HEK293 (cell line): ENCODE measurements around the gene ECE1.

Source experiments
- EGR2 ChIP-seq: fragments of 450-650 bp; formaldehyde crosslinking; IDR thresholded peaks from 2 replicates; pipeline ENCODE4 v1.5.1; 2016; ENCODE audit warnings: low read depth, missing biosample characterization, missing genetic modification characterization
- HOXC10 ChIP-seq: sonication (generic); formaldehyde crosslinking; IDR thresholded peaks from 2 replicates; pipeline ENCODE4 v1.8.1; 2023; ENCODE audit warnings: mild to moderate bottlenecking, missing genetic modification reagents
- RBAK ChIP-seq: fragments of 450-650 bp; formaldehyde crosslinking; IDR thresholded peaks from 2 replicates; pipeline ENCODE4 v1.5.1; 2016; ENCODE audit warnings: missing biosample characterization, missing genetic modification characterization
- SCRT2 ChIP-seq: fragments of 450-650 bp; formaldehyde crosslinking; IDR thresholded peaks from 2 replicates; pipeline ENCODE4 v1.5.1; 2016; ENCODE audit warnings: missing biosample characterization, missing genetic modification characterization
- SP3 ChIP-seq: fragments of 450-650 bp; formaldehyde crosslinking; IDR thresholded peaks from 2 replicates; pipeline ENCODE4 v1.5.1; 2016; ENCODE audit warnings: missing biosample characterization, missing genetic modification characterization
- ZBTB17 ChIP-seq: fragments of 450-650 bp; formaldehyde crosslinking; IDR thresholded peaks from 2 replicates; pipeline ENCODE4 v1.5.1; 2016; ENCODE audit warnings: missing biosample characterization, missing genetic modification characterization
- ZFP41 ChIP-seq: fragments of 450-650 bp; formaldehyde crosslinking; IDR thresholded peaks from 2 replicates; pipeline ENCODE4 v1.5.1; 2016; ENCODE audit warnings: missing biosample characterization, missing genetic modification characterization, borderline replicate concordance
- ZNF132 ChIP-seq: fragments of 450-650 bp; formaldehyde crosslinking; IDR thresholded peaks from 2 replicates; pipeline ENCODE4 v1.5.1; 2017; ENCODE audit warnings: missing biosample characterization, missing genetic modification characterization, borderline replicate concordance
- ZNF138 ChIP-seq: fragments of 450-650 bp; formaldehyde crosslinking; IDR thresholded peaks from 2 replicates; pipeline ENCODE4 v1.5.1; 2016; ENCODE audit warnings: missing biosample characterization, missing genetic modification characterization, borderline replicate concordance
- ZNF146 ChIP-seq: fragments of 450-650 bp; formaldehyde crosslinking; IDR thresholded peaks from 2 replicates; pipeline ENCODE4 v1.5.1; 2016; ENCODE audit warnings: missing biosample characterization, missing genetic modification characterization
- ZNF155 ChIP-seq: fragments of 450-650 bp; formaldehyde crosslinking; IDR thresholded peaks from 2 replicates; pipeline ENCODE4 v1.5.1; 2016; ENCODE audit warnings: missing biosample characterization, missing genetic modification characterization
- ZNF24 ChIP-seq: fragments of 450-650 bp; formaldehyde crosslinking; IDR thresholded peaks from 2 replicates; pipeline ENCODE4 v1.5.1; 2016; ENCODE audit warnings: missing biosample characterization, missing genetic modification characterization
- ZNF266 ChIP-seq: fragments of 450-650 bp; formaldehyde crosslinking; IDR thresholded peaks from 2 replicates; pipeline ENCODE4 v1.5.1; 2016; ENCODE audit warnings: missing biosample characterization, missing genetic modification characterization, low read depth
- ZNF292 ChIP-seq: fragments of 450-650 bp; formaldehyde crosslinking; IDR thresholded peaks from 2 replicates; pipeline ENCODE4 v1.5.1; 2016; ENCODE audit warnings: low read depth, missing biosample characterization, missing genetic modification characterization, borderline replicate concordance
- ZNF394 ChIP-seq: fragments of 450-650 bp; formaldehyde crosslinking; IDR thresholded peaks from 2 replicates; pipeline ENCODE4 v1.5.1; 2016; ENCODE audit warnings: missing biosample characterization, missing genetic modification characterization, mild to moderate bottlenecking, moderate library complexity, borderline replicate concordance
- ZNF521 ChIP-seq: fragments of 450-650 bp; formaldehyde crosslinking; IDR thresholded peaks from 2 replicates; pipeline ENCODE4 v1.5.1; 2017; ENCODE audit warnings: missing biosample characterization, mild to moderate bottlenecking, missing genetic modification characterization
- ZNF560 ChIP-seq: fragments of 450-650 bp; formaldehyde crosslinking; IDR thresholded peaks from 2 replicates; pipeline ENCODE4 v1.5.1; 2017; ENCODE audit warnings: missing biosample characterization, missing genetic modification characterization, borderline replicate concordance
- ZNF571 ChIP-seq: fragments of 450-650 bp; formaldehyde crosslinking; IDR thresholded peaks from 2 replicates; pipeline ENCODE4 v1.5.0; 2017; ENCODE audit warnings: missing biosample characterization, missing genetic modification characterization
- ZNF600 ChIP-seq: fragments of 450-650 bp; formaldehyde crosslinking; IDR thresholded peaks from 2 replicates; pipeline ENCODE4 v1.5.1; 2016; ENCODE audit warnings: missing biosample characterization, missing genetic modification characterization
- ZNF707 ChIP-seq: fragments of 450-650 bp; formaldehyde crosslinking; IDR thresholded peaks from 2 replicates; pipeline ENCODE4 v1.5.1; 2016; ENCODE audit warnings: missing biosample characterization, missing genetic modification characterization
- ZNF768 ChIP-seq: fragments of 450-650 bp; formaldehyde crosslinking; IDR thresholded peaks from 2 replicates; pipeline ENCODE4 v1.5.1; 2018; ENCODE audit warnings: missing biosample characterization, mild to moderate bottlenecking, missing genetic modification characterization
- ZNF777 ChIP-seq: fragments of 450-650 bp; formaldehyde crosslinking; IDR thresholded peaks from 2 replicates; pipeline ENCODE4 v1.5.1; 2017; ENCODE audit warnings: missing biosample characterization, missing genetic modification characterization, borderline replicate concordance
- ZNF792 ChIP-seq: fragments of 450-650 bp; formaldehyde crosslinking; IDR thresholded peaks from 2 replicates; pipeline ENCODE4 v1.5.1; 2016; ENCODE audit warnings: missing biosample characterization, missing genetic modification characterization
- ZNF837 ChIP-seq: fragments of 450-650 bp; formaldehyde crosslinking; IDR thresholded peaks from 2 replicates; pipeline ENCODE4 v1.5.1; 2016; ENCODE audit warnings: missing biosample characterization, missing genetic modification characterization
- TF ChIP-seq, protein P1 (sequence below): fragments of 450-650 bp; formaldehyde crosslinking; conservative IDR thresholded peaks from 2 replicates; pipeline ENCODE4 v1.5.1; 2016; ENCODE audit warnings: low read depth, missing biosample characterization, missing genetic modification characterization
- TF ChIP-seq, protein P2 (sequence below): fragments of 450-650 bp; formaldehyde crosslinking; conservative IDR thresholded peaks from 2 replicates; pipeline ENCODE4 v1.5.1; 2016; ENCODE audit warnings: low read depth, missing biosample characterization, missing genetic modification characterization
- TF ChIP-seq, protein P3 (sequence below): fragments of 450-650 bp; formaldehyde crosslinking; IDR thresholded peaks from 2 replicates; pipeline ENCODE4 v1.5.1; 2016; ENCODE audit warnings: missing biosample characterization, missing genetic modification characterization, borderline replicate concordance

Gene ECE1

GRCh38 chr1:21255284-21255942 lies 34.9 kb downstream of the ECE1 start (continued):
- TF ChIP-seq, protein P1, sequence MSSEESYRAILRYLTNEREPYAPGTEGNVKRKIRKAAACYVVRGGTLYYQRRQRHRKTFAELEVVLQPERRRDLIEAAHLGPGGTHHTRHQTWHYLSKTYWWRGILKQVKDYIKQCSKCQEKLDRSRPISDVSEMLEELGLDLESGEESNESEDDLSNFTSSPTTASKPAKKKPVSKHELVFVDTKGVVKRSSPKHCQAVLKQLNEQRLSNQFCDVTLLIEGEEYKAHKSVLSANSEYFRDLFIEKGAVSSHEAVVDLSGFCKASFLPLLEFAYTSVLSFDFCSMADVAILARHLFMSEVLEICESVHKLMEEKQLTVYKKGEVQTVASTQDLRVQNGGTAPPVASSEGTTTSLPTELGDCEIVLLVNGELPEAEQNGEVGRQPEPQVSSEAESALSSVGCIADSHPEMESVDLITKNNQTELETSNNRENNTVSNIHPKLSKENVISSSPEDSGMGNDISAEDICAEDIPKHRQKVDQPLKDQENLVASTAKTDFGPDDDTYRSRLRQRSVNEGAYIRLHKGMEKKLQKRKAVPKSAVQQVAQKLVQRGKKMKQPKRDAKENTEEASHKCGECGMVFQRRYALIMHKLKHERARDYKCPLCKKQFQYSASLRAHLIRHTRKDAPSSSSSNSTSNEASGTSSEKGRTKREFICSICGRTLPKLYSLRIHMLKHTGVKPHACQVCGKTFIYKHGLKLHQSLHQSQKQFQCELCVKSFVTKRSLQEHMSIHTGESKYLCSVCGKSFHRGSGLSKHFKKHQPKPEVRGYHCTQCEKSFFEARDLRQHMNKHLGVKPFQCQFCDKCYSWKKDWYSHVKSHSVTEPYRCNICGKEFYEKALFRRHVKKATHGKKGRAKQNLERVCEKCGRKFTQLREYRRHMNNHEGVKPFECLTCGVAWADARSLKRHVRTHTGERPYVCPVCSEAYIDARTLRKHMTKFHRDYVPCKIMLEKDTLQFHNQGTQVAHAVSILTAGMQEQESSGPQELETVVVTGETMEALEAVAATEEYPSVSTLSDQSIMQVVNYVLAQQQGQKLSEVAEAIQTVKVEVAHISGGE (tag by site-specific recombination) = no peak
- TF ChIP-seq ZFP41 (tag by site-specific recombination) (no peak), ZNF138 (tag by site-specific recombination) (no peak), ZNF146 (tag by site-specific recombination) (no peak), RBAK (no peak), ZNF560 (tag by site-specific recombination) (no peak), ZNF707 (tag by site-specific recombination) (no peak), HOXC10 (no peak), ZNF266 (no peak), ZNF292 (no peak), ZNF777 (tag by site-specific recombination) (no peak), ZNF394 (tag by site-specific recombination) (peak; percentile 47; the same call in 1 of the 2 replicates), SP3 (tag by site-specific recombination) (no peak), EGR2 (tag by site-specific recombination) (no peak), ZBTB17 (tag by site-specific recombination) (0 out of 2 replicates have a peak, but pooled peaks have one; percentile 15), ZNF24 (no peak), ZNF837 (tag by site-specific recombination) (no peak), ZNF768 (no peak), ZNF132 (tag by site-specific recombination) (no peak), SCRT2 (tag by site-specific recombination) (peak; percentile 42; the same call in 1 of the 2 replicates), ZNF155 (tag by site-specific recombination) (no peak), ZNF792 (no peak), ZNF521 (tag by site-specific recombination) (no peak), ZNF600 (tag by site-specific recombination) (peak; percentile 63), ZNF571 (tag by site-specific recombination) (no peak)
- TF ChIP-seq, protein P2, sequence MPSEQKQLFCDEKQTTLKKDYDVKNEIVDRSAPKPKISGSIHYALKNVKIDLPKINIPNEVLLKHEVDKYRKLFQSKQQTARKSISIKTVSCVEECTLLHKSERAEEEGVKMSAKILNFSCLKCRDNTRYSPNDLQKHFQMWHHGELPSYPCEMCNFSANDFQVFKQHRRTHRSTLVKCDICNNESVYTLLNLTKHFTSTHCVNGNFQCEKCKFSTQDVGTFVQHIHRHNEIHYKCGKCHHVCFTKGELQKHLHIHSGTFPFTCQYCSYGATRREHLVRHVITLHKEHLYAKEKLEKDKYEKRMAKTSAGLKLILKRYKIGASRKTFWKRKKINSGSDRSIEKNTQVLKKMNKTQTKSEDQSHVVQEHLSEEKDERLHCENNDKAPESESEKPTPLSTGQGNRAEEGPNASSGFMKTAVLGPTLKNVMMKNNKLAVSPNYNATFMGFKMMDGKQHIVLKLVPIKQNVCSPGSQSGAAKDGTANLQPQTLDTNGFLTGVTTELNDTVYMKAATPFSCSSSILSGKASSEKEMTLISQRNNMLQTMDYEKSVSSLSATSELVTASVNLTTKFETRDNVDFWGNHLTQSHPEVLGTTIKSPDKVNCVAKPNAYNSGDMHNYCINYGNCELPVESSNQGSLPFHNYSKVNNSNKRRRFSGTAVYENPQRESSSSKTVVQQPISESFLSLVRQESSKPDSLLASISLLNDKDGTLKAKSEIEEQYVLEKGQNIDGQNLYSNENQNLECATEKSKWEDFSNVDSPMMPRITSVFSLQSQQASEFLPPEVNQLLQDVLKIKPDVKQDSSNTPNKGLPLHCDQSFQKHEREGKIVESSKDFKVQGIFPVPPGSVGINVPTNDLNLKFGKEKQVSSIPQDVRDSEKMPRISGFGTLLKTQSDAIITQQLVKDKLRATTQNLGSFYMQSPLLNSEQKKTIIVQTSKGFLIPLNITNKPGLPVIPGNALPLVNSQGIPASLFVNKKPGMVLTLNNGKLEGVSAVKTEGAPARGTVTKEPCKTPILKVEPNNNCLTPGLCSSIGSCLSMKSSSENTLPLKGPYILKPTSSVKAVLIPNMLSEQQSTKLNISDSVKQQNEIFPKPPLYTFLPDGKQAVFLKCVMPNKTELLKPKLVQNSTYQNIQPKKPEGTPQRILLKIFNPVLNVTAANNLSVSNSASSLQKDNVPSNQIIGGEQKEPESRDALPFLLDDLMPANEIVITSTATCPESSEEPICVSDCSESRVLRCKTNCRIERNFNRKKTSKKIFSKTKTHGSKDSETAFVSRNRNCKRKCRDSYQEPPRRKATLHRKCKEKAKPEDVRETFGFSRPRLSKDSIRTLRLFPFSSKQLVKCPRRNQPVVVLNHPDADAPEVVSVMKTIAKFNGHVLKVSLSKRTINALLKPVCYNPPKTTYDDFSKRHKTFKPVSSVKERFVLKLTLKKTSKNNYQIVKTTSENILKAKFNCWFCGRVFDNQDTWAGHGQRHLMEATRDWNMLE (tag by site-specific recombination) = no peak
- TF ChIP-seq, protein P3, sequence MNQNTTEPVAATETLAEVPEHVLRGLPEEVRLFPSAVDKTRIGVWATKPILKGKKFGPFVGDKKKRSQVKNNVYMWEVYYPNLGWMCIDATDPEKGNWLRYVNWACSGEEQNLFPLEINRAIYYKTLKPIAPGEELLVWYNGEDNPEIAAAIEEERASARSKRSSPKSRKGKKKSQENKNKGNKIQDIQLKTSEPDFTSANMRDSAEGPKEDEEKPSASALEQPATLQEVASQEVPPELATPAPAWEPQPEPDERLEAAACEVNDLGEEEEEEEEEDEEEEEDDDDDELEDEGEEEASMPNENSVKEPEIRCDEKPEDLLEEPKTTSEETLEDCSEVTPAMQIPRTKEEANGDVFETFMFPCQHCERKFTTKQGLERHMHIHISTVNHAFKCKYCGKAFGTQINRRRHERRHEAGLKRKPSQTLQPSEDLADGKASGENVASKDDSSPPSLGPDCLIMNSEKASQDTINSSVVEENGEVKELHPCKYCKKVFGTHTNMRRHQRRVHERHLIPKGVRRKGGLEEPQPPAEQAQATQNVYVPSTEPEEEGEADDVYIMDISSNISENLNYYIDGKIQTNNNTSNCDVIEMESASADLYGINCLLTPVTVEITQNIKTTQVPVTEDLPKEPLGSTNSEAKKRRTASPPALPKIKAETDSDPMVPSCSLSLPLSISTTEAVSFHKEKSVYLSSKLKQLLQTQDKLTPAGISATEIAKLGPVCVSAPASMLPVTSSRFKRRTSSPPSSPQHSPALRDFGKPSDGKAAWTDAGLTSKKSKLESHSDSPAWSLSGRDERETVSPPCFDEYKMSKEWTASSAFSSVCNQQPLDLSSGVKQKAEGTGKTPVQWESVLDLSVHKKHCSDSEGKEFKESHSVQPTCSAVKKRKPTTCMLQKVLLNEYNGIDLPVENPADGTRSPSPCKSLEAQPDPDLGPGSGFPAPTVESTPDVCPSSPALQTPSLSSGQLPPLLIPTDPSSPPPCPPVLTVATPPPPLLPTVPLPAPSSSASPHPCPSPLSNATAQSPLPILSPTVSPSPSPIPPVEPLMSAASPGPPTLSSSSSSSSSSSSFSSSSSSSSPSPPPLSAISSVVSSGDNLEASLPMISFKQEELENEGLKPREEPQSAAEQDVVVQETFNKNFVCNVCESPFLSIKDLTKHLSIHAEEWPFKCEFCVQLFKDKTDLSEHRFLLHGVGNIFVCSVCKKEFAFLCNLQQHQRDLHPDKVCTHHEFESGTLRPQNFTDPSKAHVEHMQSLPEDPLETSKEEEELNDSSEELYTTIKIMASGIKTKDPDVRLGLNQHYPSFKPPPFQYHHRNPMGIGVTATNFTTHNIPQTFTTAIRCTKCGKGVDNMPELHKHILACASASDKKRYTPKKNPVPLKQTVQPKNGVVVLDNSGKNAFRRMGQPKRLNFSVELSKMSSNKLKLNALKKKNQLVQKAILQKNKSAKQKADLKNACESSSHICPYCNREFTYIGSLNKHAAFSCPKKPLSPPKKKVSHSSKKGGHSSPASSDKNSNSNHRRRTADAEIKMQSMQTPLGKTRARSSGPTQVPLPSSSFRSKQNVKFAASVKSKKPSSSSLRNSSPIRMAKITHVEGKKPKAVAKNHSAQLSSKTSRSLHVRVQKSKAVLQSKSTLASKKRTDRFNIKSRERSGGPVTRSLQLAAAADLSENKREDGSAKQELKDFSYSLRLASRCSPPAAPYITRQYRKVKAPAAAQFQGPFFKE = no peak
